HepG2 (cell line): ENCODE data around the gene ALOX12. TPM values are rescaled to one million over a fixed set of nuclear protein-coding genes. Genes with fewer than 3 reads are reported as not detected.
A peak's percentile ranks its signal among the peaks of the same experiment; 100 is the strongest.

Experiments used
- KAT8 ChIP-seq: IDR thresholded peaks from 2 replicates; pipeline ENCODE4 v1.6.1; 2016; ENCODE audit warnings: missing genetic modification reagents, missing compliant biosample characterization
- MLX ChIP-seq: IDR thresholded peaks from 2 replicates; pipeline ENCODE4 v1.6.1; 2016
- NFE2L1 ChIP-seq: sonication (generic); formaldehyde crosslinking; IDR thresholded peaks from 2 replicates; pipeline ENCODE4 v1.4.0; 2020; ENCODE audit warnings: missing genetic modification reagents, mild to moderate bottlenecking, borderline replicate concordance
- NKX3-1 ChIP-seq: sonication (generic); formaldehyde crosslinking; IDR thresholded peaks from 2 replicates; pipeline ENCODE4 v1.5.0; 2020; ENCODE audit warnings: missing genetic modification reagents
- POLR2A ChIP-seq, 2 experiments: IDR thresholded peaks; 2 replicates each; pipeline ENCODE4 v1.6.1; 2011; ENCODE audit warnings: low read depth in 2 of 2, low read length in 2 of 2, mild to moderate bottlenecking in 1 of 2, moderate library complexity in 1 of 2; ENCODE audit not compliant: insufficient read depth in 1 of 2
- SRSF1 ChIP-seq: fragments of 200-400 bp; formaldehyde crosslinking; optimal IDR thresholded peaks from 2 replicates; pipeline ENCODE3; 2017; ENCODE audit warnings: mild to moderate bottlenecking, low read depth, low read length, moderate library complexity
- STAG1 ChIP-seq: sonication (generic); formaldehyde crosslinking; IDR thresholded peaks from 2 replicates; pipeline ENCODE4 v1.4.0; 2020; ENCODE audit warnings: missing genetic modification reagents
- TFE3 ChIP-seq: IDR thresholded peaks from 2 replicates; pipeline ENCODE4 v1.6.1; 2016
- polyA plus RNA-seq, 8 experiments: library from polyadenylated mRNA; depleted of rRNA in 3 of 8; stranded (reverse) in 7 of 8; unstranded in 1 of 8; fragments of >200 nt; fragmentation: Illumina TruSeq in 4 of 8; extraction: Trizol in 4 of 8; gene quantifications; 2 replicates each; pipeline versions ENCODE4 v1.2.1 to v1.2.3, GENCODE V29; 2011 to 2016; ENCODE audit warnings: low read depth in 4 of 8, missing spikeins in 1 of 8, mixed read lengths in 1 of 8; ENCODE audit not compliant: insufficient read depth in 1 of 8
- total RNA-seq, 5 experiments: library from RNA; depleted of rRNA; stranded (reverse); fragments of >200 nt; fragmentation: Illumina TruSeq; extraction: Trizol; gene quantifications; 2 replicates each; pipeline ENCODE4 v1.2.3, GENCODE V29; 2016; ENCODE audit warnings: low read depth in 1 of 5
- TF ChIP-seq, protein P1 (sequence below): sonication (generic); formaldehyde crosslinking; IDR thresholded peaks from 2 replicates; pipeline ENCODE4 v1.5.0; 2020; ENCODE audit warnings: mild to moderate bottlenecking, missing genetic modification reagents, borderline replicate concordance
- TF ChIP-seq, protein P2 (sequence below): sonication (generic); formaldehyde crosslinking; IDR thresholded peaks from 2 replicates; pipeline ENCODE4 v1.4.0; 2020; ENCODE audit warnings: missing genetic modification reagents
- TF ChIP-seq, protein P3 (sequence below): sonication (generic); formaldehyde crosslinking; conservative IDR thresholded peaks from 2 replicates; pipeline ENCODE4 v1.4.0; 2020; ENCODE audit warnings: mild to moderate bottlenecking, missing genetic modification reagents, moderate library complexity
- TF ChIP-seq, protein P4 (sequence below): sonication (generic); formaldehyde crosslinking; IDR thresholded peaks from 2 replicates; pipeline ENCODE4 v1.5.1; 2020; ENCODE audit warnings: missing genetic modification reagents, mild to moderate bottlenecking, borderline replicate concordance

The ALOX12 gene
- total and polyA plus RNA-seq, 2 of the 13 experiments (the other 11 are each of a cell fraction or from before 2014, with no cell fraction given) = not detected

GRCh38 chr17:7004398-7005253 lies 8.8 kb downstream of the ALOX12 start (continued):
- no peak for TF ChIP-seq SRSF1
- TF ChIP-seq TFE3 (CRISPR knock-in tag) = no peak
- no peak for TF ChIP-seq MLX (CRISPR knock-in tag)
- no peak for TF ChIP-seq NKX3-1 (CRISPR knock-in tag)
- TF ChIP-seq, protein P1, sequence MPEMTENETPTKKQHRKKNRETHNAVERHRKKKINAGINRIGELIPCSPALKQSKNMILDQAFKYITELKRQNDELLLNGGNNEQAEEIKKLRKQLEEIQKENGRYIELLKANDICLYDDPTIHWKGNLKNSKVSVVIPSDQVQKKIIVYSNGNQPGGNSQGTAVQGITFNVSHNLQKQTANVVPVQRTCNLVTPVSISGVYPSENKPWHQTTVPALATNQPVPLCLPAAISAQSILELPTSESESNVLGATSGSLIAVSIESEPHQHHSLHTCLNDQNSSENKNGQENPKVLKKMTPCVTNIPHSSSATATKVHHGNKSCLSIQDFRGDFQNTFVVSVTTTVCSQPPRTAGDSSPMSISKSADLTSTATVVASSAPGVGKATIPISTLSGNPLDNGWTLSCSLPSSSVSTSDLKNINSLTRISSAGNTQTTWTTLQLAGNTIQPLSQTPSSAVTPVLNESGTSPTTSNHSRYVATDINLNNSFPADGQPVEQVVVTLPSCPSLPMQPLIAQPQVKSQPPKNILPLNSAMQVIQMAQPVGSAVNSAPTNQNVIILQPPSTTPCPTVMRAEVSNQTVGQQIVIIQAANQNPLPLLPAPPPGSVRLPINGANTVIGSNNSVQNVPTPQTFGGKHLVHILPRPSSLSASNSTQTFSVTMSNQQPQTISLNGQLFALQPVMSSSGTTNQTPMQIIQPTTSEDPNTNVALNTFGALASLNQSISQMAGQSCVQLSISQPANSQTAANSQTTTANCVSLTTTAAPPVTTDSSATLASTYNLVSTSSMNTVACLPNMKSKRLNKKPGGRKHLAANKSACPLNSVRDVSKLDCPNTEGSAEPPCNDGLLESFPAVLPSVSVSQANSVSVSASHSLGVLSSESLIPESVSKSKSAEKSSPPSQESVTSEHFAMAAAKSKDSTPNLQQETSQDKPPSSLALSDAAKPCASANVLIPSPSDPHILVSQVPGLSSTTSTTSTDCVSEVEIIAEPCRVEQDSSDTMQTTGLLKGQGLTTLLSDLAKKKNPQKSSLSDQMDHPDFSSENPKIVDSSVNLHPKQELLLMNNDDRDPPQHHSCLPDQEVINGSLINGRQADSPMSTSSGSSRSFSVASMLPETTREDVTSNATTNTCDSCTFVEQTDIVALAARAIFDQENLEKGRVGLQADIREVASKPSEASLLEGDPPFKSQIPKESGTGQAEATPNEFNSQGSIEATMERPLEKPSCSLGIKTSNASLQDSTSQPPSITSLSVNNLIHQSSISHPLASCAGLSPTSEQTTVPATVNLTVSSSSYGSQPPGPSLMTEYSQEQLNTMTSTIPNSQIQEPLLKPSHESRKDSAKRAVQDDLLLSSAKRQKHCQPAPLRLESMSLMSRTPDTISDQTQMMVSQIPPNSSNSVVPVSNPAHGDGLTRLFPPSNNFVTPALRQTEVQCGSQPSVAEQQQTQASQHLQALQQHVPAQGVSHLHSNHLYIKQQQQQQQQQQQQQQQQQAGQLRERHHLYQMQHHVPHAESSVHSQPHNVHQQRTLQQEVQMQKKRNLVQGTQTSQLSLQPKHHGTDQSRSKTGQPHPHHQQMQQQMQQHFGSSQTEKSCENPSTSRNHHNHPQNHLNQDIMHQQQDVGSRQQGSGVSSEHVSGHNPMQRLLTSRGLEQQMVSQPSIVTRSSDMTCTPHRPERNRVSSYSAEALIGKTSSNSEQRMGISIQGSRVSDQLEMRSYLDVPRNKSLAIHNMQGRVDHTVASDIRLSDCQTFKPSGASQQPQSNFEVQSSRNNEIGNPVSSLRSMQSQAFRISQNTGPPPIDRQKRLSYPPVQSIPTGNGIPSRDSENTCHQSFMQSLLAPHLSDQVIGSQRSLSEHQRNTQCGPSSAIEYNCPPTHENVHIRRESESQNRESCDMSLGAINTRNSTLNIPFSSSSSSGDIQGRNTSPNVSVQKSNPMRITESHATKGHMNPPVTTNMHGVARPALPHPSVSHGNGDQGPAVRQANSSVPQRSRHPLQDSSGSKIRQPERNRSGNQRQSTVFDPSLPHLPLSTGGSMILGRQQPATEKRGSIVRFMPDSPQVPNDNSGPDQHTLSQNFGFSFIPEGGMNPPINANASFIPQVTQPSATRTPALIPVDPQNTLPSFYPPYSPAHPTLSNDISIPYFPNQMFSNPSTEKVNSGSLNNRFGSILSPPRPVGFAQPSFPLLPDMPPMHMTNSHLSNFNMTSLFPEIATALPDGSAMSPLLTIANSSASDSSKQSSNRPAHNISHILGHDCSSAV (CRISPR knock-in tag) = no peak
- TF ChIP-seq, protein P2, sequence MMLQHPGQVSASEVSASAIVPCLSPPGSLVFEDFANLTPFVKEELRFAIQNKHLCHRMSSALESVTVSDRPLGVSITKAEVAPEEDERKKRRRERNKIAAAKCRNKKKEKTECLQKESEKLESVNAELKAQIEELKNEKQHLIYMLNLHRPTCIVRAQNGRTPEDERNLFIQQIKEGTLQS (CRISPR knock-in tag) = no peak
- TF ChIP-seq NFE2L1 = no peak
- TF ChIP-seq, protein P3, sequence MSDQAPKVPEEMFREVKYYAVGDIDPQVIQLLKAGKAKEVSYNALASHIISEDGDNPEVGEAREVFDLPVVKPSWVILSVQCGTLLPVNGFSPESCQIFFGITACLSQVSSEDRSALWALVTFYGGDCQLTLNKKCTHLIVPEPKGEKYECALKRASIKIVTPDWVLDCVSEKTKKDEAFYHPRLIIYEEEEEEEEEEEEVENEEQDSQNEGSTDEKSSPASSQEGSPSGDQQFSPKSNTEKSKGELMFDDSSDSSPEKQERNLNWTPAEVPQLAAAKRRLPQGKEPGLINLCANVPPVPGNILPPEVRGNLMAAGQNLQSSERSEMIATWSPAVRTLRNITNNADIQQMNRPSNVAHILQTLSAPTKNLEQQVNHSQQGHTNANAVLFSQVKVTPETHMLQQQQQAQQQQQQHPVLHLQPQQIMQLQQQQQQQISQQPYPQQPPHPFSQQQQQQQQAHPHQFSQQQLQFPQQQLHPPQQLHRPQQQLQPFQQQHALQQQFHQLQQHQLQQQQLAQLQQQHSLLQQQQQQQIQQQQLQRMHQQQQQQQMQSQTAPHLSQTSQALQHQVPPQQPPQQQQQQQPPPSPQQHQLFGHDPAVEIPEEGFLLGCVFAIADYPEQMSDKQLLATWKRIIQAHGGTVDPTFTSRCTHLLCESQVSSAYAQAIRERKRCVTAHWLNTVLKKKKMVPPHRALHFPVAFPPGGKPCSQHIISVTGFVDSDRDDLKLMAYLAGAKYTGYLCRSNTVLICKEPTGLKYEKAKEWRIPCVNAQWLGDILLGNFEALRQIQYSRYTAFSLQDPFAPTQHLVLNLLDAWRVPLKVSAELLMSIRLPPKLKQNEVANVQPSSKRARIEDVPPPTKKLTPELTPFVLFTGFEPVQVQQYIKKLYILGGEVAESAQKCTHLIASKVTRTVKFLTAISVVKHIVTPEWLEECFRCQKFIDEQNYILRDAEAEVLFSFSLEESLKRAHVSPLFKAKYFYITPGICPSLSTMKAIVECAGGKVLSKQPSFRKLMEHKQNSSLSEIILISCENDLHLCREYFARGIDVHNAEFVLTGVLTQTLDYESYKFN (CRISPR knock-in tag) = no peak
- 0 out of 2 replicates have a peak, but pooled peaks have one; percentile 19 for TF ChIP-seq KAT8
- TF ChIP-seq POLR2A (IDR thresholded peaks at IDR 0.05; ENCODE audit: insufficient read depth in 1 of 2, low read depth in 2 of 2, low read length in 2 of 2) = no peak
- TF ChIP-seq, protein P4, sequence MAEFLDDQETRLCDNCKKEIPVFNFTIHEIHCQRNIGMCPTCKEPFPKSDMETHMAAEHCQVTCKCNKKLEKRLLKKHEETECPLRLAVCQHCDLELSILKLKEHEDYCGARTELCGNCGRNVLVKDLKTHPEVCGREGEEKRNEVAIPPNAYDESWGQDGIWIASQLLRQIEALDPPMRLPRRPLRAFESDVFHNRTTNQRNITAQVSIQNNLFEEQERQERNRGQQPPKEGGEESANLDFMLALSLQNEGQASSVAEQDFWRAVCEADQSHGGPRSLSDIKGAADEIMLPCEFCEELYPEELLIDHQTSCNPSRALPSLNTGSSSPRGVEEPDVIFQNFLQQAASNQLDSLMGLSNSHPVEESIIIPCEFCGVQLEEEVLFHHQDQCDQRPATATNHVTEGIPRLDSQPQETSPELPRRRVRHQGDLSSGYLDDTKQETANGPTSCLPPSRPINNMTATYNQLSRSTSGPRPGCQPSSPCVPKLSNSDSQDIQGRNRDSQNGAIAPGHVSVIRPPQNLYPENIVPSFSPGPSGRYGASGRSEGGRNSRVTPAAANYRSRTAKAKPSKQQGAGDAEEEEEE (CRISPR knock-in tag) = no peak
- peak; percentile 83 for TF ChIP-seq STAG1
